ENCODE measurements around the gene MYO3A.

- no peak for TF ChIP-seq EZH2 (IDR thresholded peaks at IDR 0.05)
- TF ChIP-seq POLR2AphosphoS5 (IDR thresholded peaks at IDR 0.05; ENCODE audit: borderline replicate concordance, low read depth, low read length): no peak
These were observed 222.0 kb downstream of the MYO3A start for GRCh38 chr10:26156019-26156418.

Data from SK-N-MC (cell line).